HCEC 1CT (cell line): Measurements from ENCODE around the gene GDE1.

Source experiments
- DNase-seq: peaks from one replicate; pipeline ENCODE4 v3.0.0-alpha.2; 2017

The GDE1 gene

DNA sequence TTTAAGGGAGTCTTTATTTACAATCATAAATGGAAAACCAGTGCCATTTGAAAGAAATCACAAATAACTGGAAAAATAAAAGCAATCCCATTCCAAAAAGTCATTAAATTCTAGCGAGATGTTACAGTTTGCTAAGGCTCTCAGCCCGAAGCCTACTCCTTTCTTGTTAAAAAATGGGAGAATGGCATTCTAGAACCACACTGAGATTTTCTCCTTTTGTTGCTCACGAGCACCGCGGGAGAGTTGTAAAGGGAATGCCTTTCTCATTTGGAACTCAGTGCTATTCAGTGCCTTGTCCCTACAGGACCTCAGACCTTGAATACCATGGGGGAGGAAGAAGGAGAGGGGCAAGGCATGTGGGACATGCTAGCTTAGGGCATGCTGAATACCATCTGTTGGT, 36.3 kb downstream of the GDE1 start:
- no peak for DNase-seq

DNA sequence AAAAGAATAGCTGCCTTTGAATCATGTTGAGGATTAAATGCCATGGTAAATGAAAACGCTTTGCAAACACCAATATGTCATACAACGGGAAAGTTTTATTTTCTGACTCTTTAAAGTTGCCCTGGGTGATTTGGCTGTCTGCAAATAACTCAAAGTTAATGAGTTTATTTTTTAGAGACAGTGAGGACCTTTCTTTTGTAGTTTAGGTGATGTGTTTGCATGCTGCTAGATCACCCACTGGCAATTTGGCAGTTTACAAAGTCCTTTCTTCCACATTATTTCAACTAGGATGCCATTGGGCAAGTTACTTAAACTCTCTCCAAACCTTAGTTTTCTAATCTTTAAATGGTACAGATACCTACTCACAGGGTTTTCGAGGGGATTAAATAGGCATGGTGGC, 37.8 kb downstream of the GDE1 start:
- DNase-seq = no peak

DNA sequence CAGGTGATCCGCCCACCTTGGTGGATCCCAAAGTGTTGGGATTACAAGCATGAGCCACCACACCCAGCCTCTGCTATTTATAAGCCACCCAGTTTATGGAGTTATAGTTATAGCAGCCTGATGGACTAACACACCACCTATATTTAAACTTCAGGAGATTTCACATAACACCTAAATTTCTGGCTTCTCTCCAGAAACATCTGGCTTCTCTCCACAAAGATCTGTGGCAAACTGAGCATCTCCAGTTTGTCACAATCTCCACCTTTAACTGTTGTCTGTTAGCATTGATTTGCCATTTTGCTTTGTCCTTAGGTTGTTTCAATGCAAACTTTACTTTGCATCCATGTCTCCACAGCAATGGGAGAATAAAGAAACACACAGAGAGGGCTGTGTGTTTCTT, 39.6 kb downstream of the GDE1 start:
- no peak for DNase-seq

DNA sequence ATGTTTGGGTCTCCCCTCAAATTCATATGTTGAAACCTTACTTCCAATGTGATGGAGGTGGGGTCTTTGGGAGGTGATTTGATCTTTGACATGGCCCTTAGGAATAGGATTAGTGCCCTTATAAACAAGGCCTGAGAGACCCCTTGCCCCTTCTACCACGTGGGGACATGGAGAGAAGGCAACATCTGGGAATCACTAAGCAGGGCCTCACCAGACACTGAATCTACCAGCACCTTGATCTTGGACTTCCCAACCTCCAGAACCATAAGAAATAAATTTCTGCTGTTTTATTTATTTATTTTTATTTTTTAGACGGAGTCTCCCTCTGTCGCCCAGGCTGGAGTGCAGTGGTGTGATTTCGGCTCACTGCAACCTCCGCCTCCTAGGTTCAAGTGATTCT, 40.1 kb downstream of the GDE1 start:
- no peak for DNase-seq

DNA sequence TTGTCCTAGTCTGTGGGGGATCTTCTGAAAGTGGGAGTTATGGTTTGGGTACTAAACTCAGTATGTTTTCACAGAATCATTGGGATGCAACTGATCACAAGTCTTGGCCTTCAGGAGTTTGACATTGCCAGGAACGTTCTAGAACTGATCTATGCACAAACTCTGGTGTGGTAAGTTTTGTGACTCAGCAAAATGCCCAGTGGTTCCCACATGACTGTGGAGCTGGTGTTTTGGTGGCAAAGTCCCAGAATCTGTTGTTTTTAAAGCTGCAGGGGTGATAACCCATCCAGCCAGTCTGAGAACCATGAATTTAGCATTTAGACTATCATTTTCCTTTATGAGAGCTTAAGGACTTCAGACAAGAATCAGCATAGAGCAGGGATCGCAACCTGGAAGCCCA, 40.6 kb downstream of the GDE1 start:
- no peak for DNase-seq

DNA sequence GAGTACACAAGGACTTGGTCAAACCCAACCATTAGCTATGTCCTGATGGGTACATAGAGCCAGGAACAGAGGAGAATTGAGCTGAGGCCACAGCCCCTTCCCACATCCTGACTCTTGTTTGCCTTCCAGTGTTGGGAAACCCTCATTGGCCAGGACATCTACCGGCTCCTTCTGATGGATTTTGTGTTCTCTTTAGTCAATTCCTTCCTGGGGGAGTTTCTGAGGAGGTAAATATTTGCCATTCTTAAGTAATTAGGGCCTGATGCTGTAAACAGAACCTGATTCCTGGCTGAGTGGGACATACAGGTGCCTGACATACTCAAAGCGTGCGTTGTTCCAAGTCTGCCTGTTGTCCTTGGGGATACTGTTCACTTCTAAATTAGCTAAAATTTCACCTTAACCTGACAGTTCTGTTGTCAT, 42.6 kb downstream of the GDE1 start:
- DNase-seq = no peak

DNA sequence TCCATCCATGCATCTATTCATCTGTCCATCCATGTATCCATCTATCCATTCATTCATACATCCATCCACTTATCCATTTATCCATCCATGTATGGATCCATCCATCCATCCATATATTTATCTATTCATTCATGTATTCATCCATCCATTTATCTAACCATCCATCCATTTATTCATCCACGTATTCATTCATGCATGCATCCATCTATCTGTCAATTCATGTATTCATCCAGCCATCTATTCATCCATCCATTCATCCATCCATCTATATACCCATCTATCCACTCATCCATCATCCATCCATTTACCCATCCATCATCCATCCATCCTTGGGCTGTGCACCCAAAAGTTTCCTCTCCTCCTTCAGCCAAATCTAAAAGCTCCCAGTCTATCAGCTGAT, 43.4 kb downstream of the GDE1 start:
- no peak for DNase-seq

DNA sequence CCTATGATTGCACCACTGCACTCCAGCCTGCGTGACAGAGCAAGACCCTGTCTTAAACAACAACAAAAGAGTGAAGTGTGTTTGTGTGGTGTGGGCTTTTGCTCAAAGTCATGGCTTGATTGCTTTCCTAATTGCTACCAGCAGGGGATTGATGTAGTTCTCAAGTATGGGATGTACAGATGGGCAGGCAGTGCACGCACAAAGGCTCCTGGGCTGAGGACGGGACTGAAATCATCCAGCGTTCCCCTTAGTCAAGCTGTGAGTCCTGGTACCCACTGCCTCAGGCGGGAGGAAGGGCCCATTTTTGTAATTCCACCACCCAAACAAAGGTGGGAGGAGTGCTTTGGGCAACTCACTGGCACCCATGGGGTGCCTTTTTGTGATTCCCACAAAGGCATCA, 47.3 kb downstream of the GDE1 start:
- DNase-seq = no peak

DNA sequence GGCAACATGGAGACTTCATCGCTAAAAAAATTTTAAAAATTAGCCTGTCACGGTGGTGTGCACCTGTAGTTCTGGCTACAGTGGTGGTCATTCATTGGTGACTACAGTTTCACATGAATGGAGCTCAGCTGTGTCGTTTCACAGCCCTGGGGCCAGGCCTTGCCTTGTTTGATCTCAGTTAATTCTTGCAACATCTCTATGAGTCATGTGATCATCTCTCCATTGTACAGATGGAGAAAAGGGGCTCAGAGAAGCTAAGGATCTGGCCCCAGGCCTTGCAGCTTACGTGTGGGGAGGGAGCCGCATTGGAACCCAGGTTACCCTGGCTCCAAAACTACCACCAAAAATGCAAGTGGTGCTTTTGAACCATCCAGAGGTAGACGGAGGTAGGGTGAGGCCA, 49.4 kb downstream of the GDE1 start:
- DNase-seq = no peak

DNA sequence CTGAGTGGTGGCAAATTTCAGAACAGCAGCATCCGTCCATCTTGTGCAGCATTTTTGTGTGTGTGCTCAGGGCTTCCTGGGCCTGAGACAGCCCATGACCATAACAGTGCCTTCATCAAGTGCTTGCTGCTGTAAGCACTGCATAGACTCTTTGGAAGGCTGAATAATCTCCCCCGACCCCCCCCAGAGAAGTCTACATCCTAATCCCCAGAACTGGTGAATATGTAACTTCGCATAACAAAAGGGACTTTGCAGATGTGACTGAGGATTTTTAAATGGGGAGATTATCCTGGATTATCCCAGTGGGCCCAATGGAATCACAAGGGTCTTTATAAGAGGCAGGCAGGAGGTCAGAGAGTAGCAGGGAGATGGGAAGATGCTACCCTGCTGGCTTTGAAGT, 53.6 kb downstream of the GDE1 start:
- no peak for DNase-seq

DNA sequence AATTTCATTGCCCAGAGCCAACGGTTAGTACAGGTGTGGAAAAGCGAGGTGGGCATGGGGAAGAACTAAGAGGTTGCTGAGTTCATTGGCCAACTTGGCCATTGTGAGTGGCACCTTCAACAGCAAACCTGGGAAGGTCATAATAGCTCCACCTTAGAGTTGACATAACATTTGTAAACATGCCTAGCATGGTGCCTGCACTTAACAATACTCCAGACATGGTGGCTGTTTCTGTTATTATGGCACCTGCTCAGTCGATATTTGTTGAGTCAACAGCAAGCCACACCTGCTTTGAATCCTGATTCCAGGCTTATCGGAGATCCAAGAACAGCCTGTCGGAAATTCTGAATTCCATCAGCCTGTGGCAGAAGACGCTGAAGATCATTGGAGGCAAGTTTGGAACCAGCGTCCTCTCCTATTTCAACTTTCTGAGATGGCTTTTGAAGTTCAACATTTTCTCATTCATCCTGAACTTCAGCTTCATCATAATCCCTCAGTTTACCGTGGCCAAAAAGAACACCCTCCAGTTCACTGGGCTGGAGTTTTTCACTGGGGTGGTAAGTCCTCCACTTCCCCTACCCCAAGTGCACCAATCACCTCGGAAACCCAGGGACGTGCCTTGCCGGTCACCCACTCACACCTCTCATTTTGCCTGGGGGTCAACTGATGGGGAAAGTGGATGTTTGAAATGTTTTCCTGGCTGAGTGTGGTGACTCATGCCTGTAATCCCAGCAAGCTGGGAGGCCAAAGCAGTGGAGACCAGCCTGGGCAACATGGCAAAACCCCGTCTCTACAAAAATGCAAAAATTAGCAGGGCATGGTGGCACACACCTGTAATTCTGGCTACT, 58.2 kb downstream of the GDE1 start:
- no peak for DNase-seq

DNA sequence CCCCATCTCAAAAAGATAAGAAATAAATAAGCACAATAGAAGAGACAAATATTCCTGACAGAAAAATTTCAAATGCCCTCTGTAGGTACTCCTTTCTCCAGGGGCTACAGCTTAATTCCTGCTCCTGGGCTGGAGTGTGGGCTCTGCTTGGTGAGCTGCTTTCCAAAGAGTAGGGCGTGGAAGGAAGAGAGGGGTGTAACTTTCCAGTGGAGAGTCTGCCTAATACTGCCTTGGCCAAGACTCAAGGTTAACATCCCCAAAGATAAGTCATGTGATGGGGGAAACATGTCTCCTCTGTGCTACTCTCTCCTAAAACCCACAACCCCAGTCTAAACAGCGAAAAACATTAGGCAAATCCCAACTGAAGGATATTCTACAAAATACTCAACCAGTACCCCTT, 61.5 kb downstream of the GDE1 start:
- no peak for DNase-seq

DNA sequence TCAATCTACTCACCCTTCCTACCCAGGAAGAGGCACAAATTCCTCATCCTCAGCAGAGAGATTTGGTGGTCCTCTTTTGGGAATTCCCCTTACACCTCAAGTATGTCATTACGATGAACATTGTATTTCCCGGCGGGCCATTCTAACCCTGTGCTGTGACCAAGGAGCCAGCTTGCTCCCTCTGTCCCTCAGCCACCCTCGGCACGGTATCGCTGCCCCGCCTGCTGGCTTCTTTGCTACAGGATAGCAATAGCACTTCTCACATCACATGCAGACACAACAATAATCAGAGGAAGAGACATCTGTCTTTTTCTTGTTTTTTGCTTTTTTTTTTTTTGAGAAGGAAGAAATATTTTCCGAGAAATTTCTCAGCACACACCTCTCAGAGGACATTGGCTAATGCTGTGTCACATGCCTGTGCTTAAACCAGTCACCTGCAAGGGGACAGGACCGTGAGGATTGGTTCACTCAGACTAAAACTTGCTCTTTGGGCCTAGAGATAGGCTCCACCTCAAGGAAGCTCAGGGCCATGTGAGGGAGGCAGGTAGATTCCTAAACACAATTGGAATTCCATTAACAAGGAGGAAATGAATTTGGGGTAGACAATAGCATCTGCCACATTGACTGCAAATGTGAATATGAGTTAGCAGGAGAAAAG, 63.0 kb downstream of the GDE1 start:
- DNase-seq = no peak
